ENCODE measurements around the gene DCTN4. TPM values are rescaled to one million over a fixed set of nuclear protein-coding genes. Genes with fewer than 3 reads are reported as not detected.
"Not testable (repeated sequence)": the region's sequence is repeated elsewhere in the genome, so short reads cannot be mapped to it uniquely, and the experiment has no call there.

DCTN4 gene
- total RNA-seq, 2 experiments from 2014 or later, result 31.7 to 49.0 TPM

DNA sequence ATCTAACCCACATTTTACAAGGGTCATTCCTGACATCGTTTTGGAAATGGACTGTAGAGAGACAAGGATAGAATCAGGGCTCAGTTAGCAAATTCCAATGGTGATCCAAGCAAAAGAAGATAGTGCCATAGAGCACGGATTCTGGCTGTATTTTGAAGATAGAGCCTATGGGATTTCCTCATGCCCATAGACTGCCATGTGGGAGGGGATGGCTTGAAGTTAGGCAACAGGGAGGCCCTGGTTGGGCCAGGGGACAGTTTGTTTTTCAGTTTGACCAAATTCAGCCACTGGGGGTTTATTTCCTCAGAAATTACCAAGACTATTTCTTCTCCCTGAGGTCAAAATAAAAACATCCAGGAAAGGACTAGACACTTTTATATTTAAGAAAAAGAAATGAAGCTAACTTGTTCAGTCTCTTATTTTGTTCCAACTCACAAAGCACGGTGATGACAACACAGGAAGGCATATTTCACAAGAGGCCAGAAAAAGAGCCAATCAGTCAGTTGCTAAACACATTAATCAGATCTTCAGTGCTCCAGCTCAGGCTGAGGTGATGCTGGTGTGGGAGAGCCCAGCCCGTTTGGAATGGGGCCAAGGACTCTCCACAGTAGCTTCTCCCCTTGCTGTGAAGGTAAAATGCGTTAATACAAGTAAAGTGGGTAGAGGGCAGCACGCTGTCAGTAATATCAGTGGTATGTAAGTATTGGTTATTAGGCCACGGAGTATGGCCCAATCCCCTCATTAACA, 4.4 kb upstream of the DCTN4 start:
- no peak for ATAC-seq
- intact Hi-C loops (cut with DNase I, micrococcal nuclease), result no loop called here
- POLR2A ChIA-PET, result interaction anchor here (0.5 kb wide), 1 partner anchor 66 kb away, joined by 3 read pairs; no protein-coding TSS in a partner anchor

DNA sequence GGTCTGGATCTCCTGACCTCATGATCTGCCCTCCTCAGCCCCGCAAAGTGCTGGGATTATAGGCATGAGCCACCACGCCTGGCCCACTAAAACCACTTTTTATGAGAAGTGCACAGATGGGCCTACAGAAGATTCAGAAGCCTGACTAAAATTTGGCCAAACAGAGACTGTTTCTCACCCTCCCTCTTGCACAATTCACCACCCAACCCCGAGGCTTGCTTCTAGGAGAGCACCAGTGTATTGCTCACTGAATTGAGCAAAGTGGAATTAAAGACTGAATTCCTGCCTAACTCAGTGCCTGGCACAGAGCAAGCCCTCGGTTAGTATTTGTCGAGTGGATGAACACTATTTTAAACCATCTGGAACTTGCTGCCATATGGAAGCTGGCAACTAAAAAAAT, 3.4 kb upstream of the DCTN4 start:
- ChIA-PET CTCF (interaction anchor here (2.9 kb wide), 1 partner anchor 17 kb away, joined by 15 read pairs; the partner anchor contains the start of gene SMIM3), POLR2A (interaction anchor here (0.7 kb wide), 1 partner anchor 61 kb away, joined by 7 read pairs; the partner anchor contains the start of gene RBM22)
- DNase-seq, result no peak
- H3K27ac Mint-ChIP-seq, result no peak overlapping the region
- H3K9me3 Mint-ChIP-seq (ENCODE audit: low read depth), result no peaks in the 10 kb centered on the region
- no peak overlapping the region for H3K4me3 Mint-ChIP-seq
- intact Hi-C loops (cut with DNase I, micrococcal nuclease), result no loop called here
- no peaks in the 10 kb centered on the region for H3K27me3 Mint-ChIP-seq
- peaks cover 11% of the 10 kb centered on the region for H3K4me1 Mint-ChIP-seq
- no peak for ATAC-seq
- H3K36me3 Mint-ChIP-seq (ENCODE audit: low read depth), result peaks cover 5% of the 10 kb centered on the region

More for the DNA sequence above, 4.4 kb upstream of the DCTN4 start:
- Mint-ChIP-seq H3K27ac (no peak overlapping the region), H3K27me3 (no peaks in the 10 kb centered on the region), H3K36me3 (ENCODE audit: low read depth) (peaks cover under 1% of the 10 kb centered on the region), H3K4me1 (peaks cover 9% of the 10 kb centered on the region), H3K4me3 (no peak overlapping the region), H3K9me3 (ENCODE audit: low read depth) (no peaks in the 10 kb centered on the region)
- CTCF ChIA-PET, result interaction anchor here (0.6 to 2.9 kb wide), 4 partner anchors 16 to 486 kb away, joined by 3 to 15 read pairs (median 6); partner anchors contain the start of genes IRGM and SMIM3
- DNase-seq, result no peak

DNA sequence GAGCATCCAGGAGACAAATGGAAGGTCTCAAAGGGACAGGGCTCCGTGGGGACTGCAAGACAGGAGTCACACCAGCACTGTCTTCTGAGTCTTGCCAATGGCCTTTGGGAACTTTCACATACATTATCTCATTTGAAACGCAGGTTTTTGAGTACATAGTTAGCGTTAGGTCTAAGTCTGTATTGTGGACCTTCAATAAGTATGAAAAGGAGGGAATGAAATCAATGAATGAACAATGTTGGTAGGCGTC, 442 bp upstream of the DCTN4 start:
- ChIA-PET POLR2A (interaction anchor here (1.1 to 2.0 kb wide), 3 partner anchors 30 to 87 kb away, joined by 3 to 9 read pairs (median 8); partner anchors contain the start of gene IRGM), CTCF (interaction anchor here (0.7 to 2.9 kb wide), 4 partner anchors 16 to 87 kb away, joined by 3 to 18 read pairs (median 7); partner anchors contain the start of genes IRGM and SMIM3)
- intact Hi-C loops (cut with DNase I, micrococcal nuclease), result loop anchor here (1.0 to 5.0 kb wide), 4 partner anchors 16 to 494 kb away; partner anchors contain the start of gene GM2A (in 1 of the 2)
- no peaks in the 10 kb centered on the region for H3K27me3 Mint-ChIP-seq
- peaks cover 33% of the 10 kb centered on the region for H3K4me1 Mint-ChIP-seq
- no peak overlapping the region for H3K27ac Mint-ChIP-seq
- DNase-seq (no peak), ATAC-seq (no peak)
- H3K9me3 Mint-ChIP-seq (ENCODE audit: low read depth), result no peaks in the 10 kb centered on the region
- H3K36me3 Mint-ChIP-seq (ENCODE audit: low read depth), result peaks cover 25% of the 10 kb centered on the region
- H3K4me3 Mint-ChIP-seq, result no peak overlapping the region

DNA sequence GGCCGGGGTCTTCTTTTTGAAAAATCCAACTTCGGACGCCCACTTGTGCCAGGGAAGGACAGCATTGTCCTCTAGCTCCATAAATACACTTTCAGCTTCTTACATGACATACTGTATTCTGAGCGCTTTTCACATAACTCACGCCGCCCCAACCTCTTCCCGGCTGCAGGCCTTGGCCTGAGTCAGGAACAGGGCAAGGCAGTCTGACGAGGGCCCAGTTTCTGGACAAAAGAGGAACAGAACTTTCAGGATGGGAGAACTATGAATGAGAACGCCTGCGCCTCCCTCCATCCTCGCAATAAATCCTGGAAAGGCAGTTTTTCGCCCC, 650 bp downstream of the DCTN4 start:
- ATAC-seq, result peak; percentile 8
- POLR2A ChIA-PET, result interaction anchor here (0.7 to 2.0 kb wide), 7 partner anchors 16 to 466 kb away, joined by 3 to 9 read pairs (median 4); partner anchors contain the start of genes CCDC69, IRGM and SMIM3
- peaks cover 36% of the 10 kb centered on the region for H3K36me3 Mint-ChIP-seq (ENCODE audit: low read depth)
- H3K9me3 Mint-ChIP-seq (ENCODE audit: low read depth), result no peaks in the 10 kb centered on the region
- H3K27me3 Mint-ChIP-seq, result no peaks in the 10 kb centered on the region
- intact Hi-C loops (cut with DNase I, micrococcal nuclease), result loop anchor here (1.0 to 5.0 kb wide), 11 partner anchors 15 to 495 kb away; partner anchors contain the start of genes RBM22 (in 2 of the 2), GM2A (in 1 of the 2), SMIM3 (in 1 of the 2) and TCOF1 (in 1 of the 2)
- no peak overlapping the region for H3K4me3 Mint-ChIP-seq
- no peak for DNase-seq
- H3K4me1 Mint-ChIP-seq, result peaks cover 39% of the 10 kb centered on the region
- CTCF ChIA-PET, result interaction anchor here (1.2 to 2.9 kb wide), 8 partner anchors 21 to 308 kb away, joined by 3 to 18 read pairs (median 6); partner anchors contain the start of genes IRGM, RBM22 and SMIM3
- no peak overlapping the region for H3K27ac Mint-ChIP-seq

DNA sequence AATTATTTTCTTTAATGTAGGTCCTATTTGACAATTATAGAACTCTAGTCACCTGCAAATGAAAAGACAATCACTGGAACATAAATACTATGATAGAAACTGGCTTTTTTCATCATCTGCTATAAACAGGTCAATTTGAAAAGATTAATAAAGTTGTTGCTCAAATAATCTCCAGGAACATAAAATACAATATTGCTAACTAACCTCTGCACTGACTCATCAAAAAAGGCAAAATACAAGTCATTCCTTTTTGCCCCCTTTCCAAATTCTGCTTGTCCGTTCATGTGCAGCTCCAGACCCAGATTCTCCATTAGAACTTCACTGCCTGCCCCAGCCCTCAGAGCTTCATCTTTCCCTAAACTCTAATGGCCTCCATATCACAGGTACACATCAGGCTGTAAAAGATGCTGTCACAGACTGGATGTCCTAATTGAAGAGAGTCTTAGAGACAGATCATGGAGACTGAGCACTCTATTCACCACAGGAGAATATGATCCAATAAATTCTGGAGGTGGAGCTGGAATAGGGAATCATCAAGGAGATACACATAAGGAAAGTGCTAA, 1.6 kb downstream of the DCTN4 start:
- ATAC-seq (no peak), DNase-seq (no peak)
- Mint-ChIP-seq H3K4me3 (no peak overlapping the region), H3K9me3 (ENCODE audit: low read depth) (no peaks in the 10 kb centered on the region), H3K27me3 (no peaks in the 10 kb centered on the region), H3K4me1 (peaks cover 41% of the 10 kb centered on the region), H3K36me3 (ENCODE audit: low read depth) (peaks cover 39% of the 10 kb centered on the region), H3K27ac (peak overlapping the region; percentile 83)
- CTCF ChIA-PET, result interaction anchor here (0.7 to 2.1 kb wide), 5 partner anchors 22 to 307 kb away, joined by 3 to 18 read pairs (median 5); partner anchors contain the start of genes IRGM and SMIM3
- intact Hi-C loops (cut with DNase I, micrococcal nuclease), result loop anchor here in 1 of 2 experiments (5.0 kb wide), 1 partner anchor 300 kb away; no protein-coding TSS in a partner anchor
- POLR2A ChIA-PET, result no interaction called here

DNA sequence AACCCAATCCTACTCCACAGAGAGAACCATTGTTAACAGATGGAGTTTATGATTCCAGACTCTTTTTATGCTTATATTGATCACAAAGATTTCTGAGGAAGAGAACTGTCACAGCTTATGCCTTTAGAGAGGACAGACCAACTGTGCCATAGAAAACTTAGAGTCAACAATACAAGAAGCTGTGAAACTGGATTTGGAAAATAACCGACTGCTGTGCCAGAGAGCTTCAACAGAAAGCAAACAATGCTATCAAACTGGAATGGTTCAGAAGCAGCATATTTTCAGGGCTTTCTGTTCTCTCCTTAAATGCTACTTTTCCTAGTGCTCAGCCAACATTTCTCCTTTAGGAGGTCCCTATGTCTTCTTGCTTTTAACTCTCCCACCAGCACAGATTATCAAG, 5.0 kb downstream of the DCTN4 start:
- no peaks in the 10 kb centered on the region for H3K9me3 Mint-ChIP-seq (ENCODE audit: low read depth)
- H3K27me3 Mint-ChIP-seq, result no peaks in the 10 kb centered on the region
- CTCF ChIA-PET, result interaction anchor here (1.4 kb wide), 2 partner anchors 17 to 53 kb away, joined by 3 to 5 read pairs; partner anchors contain the start of gene RBM22
- H3K4me1 Mint-ChIP-seq, result peaks cover 52% of the 10 kb centered on the region
- ATAC-seq (no peak), DNase-seq (no peak)
- intact Hi-C loops (cut with DNase I, micrococcal nuclease), result no loop called here
- H3K4me3 Mint-ChIP-seq, result no peak overlapping the region
- POLR2A ChIA-PET, result no interaction called here
- H3K36me3 Mint-ChIP-seq (ENCODE audit: low read depth), result peaks cover 58% of the 10 kb centered on the region
- H3K27ac Mint-ChIP-seq, result peak overlapping the region; percentile 9

DNA sequence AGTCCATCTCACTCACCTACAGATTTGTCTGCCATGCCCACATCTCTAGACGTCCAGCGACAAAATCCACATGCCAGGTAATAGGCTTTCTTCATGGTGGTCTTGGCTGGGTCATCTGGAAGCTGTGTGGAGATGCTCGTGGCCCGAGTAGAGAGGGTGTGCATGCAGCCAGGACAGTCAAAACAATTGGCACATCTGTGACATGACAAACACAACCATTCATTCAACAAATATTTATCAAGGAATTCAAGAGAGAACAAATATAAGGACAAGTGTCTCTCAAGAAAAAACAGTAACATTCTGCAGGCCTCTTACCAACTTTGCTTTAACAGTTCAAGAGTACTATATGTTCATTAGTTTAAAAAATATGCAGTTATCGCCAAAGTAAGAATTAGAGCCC, 5.4 kb downstream of the DCTN4 start:
- peaks cover 52% of the 10 kb centered on the region for H3K4me1 Mint-ChIP-seq
- intact Hi-C loops (cut with DNase I, micrococcal nuclease), result no loop called here
- no peak overlapping the region for H3K4me3 Mint-ChIP-seq
- ChIA-PET POLR2A (no interaction called here), CTCF (interaction anchor here (0.7 to 1.4 kb wide), 5 partner anchors 16 to 143 kb away, joined by 3 to 5 read pairs (median 3); partner anchors contain the start of gene RBM22)
- DNase-seq (no peak), ATAC-seq (no peak)
- H3K27me3 Mint-ChIP-seq, result no peaks in the 10 kb centered on the region
- H3K36me3 Mint-ChIP-seq (ENCODE audit: low read depth), result peaks cover 58% of the 10 kb centered on the region
- H3K27ac Mint-ChIP-seq, result no peak overlapping the region
- H3K9me3 Mint-ChIP-seq (ENCODE audit: low read depth), result no peaks in the 10 kb centered on the region

DNA sequence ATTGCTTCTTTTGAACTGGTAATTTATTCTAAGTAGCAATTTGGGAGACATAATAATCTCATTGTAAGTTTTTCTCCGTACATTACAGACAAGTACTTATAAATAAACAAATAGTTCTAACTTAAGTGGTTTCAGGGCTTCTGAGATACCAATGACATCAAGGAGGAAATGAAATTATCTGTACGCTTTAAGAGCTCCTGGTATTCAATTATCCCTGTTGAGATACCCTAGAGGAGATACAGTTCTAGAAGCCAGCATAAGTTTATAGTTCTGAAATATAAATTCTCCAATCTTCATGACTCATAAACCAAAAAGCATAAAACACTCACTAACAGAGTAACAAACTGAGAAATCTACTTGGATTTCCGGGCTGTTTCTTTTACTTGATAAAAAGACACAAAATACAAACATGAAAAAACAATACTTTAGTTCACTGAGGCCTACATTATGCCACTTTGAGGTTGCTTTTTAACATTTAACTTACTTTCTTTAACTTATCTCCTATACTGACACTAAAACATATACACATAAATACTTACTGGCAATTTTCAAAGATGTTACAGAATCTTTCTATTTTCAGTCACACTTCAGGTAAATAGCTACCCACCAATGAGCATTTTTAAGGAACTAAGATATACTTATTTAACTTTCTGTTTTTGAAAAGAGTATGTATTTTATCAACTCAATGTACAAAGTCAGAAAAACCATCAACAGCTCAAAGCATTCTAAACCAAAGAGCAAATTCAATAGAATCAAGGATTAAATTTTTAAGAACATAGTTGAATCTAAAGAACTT, 7.5 kb downstream of the DCTN4 start:
- Mint-ChIP-seq H3K4me1 (peaks cover 46% of the 10 kb centered on the region), H3K36me3 (ENCODE audit: low read depth) (peaks cover 54% of the 10 kb centered on the region), H3K27me3 (no peaks in the 10 kb centered on the region), H3K9me3 (ENCODE audit: low read depth) (no peaks in the 10 kb centered on the region), H3K4me3 (no peak overlapping the region), H3K27ac (peak overlapping the region; percentile 73)
- ATAC-seq (no peak), DNase-seq (no peak)
- CTCF ChIA-PET, result interaction anchor here (0.6 to 1.8 kb wide), 3 partner anchors 9 to 697 kb away, joined by 3 to 5 read pairs (median 4); no protein-coding TSS in a partner anchor
- intact Hi-C loops (cut with DNase I, micrococcal nuclease), result no loop called here
- POLR2A ChIA-PET, result interaction anchor here (0.6 kb wide), 1 partner anchor 43 kb away, joined by 3 read pairs; no protein-coding TSS in a partner anchor

DNA sequence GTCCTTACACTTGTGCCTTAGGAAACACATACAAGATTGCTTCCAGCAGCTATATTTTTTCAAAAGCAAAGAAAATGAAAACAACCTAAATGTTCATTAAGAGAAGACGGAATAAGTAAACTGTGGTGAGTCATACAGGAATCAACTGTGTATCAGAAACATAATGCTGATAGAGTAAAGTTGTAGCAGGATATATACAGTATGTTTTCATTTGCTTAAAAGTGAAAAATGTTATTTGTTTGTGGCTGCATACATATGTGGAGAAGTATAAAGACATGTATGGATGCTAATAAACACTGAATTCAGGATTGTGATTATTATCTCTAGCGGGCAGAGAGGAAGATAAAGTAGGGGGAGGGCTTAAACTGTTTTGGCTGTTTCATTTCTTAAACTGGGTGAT, 8.3 kb downstream of the DCTN4 start:
- Mint-ChIP-seq H3K4me3 (no peak overlapping the region), H3K27ac (peak overlapping the region; percentile 85), H3K36me3 (ENCODE audit: low read depth) (peaks cover 51% of the 10 kb centered on the region), H3K4me1 (peaks cover 40% of the 10 kb centered on the region), H3K27me3 (no peaks in the 10 kb centered on the region), H3K9me3 (ENCODE audit: low read depth) (no peaks in the 10 kb centered on the region)
- ChIA-PET POLR2A (interaction anchor here (1.1 kb wide), 1 partner anchor 58 kb away, joined by 3 read pairs; no protein-coding TSS in a partner anchor), CTCF (interaction anchor here (0.9 to 1.8 kb wide), 2 partner anchors 9 to 96 kb away, joined by 3 to 5 read pairs; partner anchors contain the start of gene IRGM)
- DNase-seq (no peak), ATAC-seq (peak; percentile 49)
- intact Hi-C loops (cut with DNase I, micrococcal nuclease), result no loop called here

DNA sequence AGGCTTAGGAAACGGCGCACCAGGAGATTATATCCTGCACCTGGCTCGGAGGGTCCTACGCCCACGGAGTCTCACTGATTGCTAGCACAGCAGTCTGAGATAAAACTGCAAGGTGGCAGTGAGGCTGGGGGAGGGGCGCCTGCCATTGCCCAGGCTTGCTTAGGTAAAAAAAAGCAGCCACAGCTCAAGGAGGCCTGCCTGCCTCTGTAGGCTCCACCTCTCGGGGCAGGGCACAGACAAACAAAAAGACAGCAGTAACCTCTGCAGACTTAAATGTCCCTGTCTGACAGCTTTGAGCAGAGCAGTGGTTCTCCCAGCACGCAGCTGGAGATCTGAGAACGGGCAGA, 15.7 kb downstream of the DCTN4 start:
- Mint-ChIP-seq H3K4me1 (peaks cover 58% of the 10 kb centered on the region), H3K27ac (peak overlapping the region; percentile 87), H3K36me3 (ENCODE audit: low read depth) (peaks cover 47% of the 10 kb centered on the region)
- ChIA-PET POLR2A (interaction anchor here (0.7 kb wide), 1 partner anchor 407 kb away, joined by 3 read pairs; no protein-coding TSS in a partner anchor), CTCF (interaction anchor here (0.5 kb wide), 1 partner anchor 16 kb away, joined by 3 read pairs; the partner anchor contains the start of gene DCTN4)
- not testable (repeated sequence) for H3K4me3 Mint-ChIP-seq; ATAC-seq; H3K9me3 Mint-ChIP-seq (ENCODE audit: low read depth); H3K27me3 Mint-ChIP-seq
- peak; percentile 20 for DNase-seq
- intact Hi-C loops (cut with DNase I, micrococcal nuclease), result loop anchor here in 1 of 2 experiments (2.0 kb wide), 1 partner anchor 16 kb away; the partner anchor contains the start of gene DCTN4
